Adrenal gland (tissue), 5 donors: ENCODE results near the gene BRSK1.

Experiments used
- POLR2A ChIP-seq, 2 donors: fragments of 450-650 bp; IDR thresholded peaks; one replicate each; pipeline ENCODE4 v1.6.1; 2017; ENCODE audit warnings: antibody characterized with exemption in 2 of 2, mild to moderate bottlenecking in 2 of 2, moderate library complexity in 1 of 2
- TF ChIP-seq, protein P1 (sequence below), 6 experiments: fragments of 450-650 bp in 4 of 6; fragments of 200-600 bp in 2 of 6; sonication (generic) in 1 of 6; IDR thresholded peaks; 1 replicate in 5 of 6; 2 replicates in 1 of 6; pipeline versions ENCODE4 v1.5.1 to v1.8.0; 2016 to 2021; ENCODE audit warnings: antibody characterized with exemption in 6 of 6, mild to moderate bottlenecking in 2 of 6, moderate library complexity in 1 of 6
- donor health status: DM: no; HTN: no; CAD: no.

DNA sequence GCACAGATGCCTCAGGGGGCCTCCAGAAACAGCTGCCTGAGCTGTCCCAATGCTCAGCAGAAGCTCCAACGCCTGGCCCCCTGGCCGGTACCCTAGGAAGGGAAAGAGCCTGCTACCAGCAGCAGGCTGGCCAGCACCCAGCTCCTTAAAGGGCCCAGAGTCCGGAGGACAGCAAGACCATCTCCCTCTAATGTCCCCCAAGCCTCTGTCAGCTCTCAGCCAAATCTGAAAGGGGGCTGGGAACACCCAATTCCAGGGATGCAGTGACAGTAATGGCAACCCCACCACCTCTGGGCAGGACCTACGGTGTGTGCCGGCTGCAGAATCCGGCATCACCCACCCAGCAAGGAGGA is 29.2 kb upstream of the BRSK1 start:
- TF ChIP-seq, protein P1, sequence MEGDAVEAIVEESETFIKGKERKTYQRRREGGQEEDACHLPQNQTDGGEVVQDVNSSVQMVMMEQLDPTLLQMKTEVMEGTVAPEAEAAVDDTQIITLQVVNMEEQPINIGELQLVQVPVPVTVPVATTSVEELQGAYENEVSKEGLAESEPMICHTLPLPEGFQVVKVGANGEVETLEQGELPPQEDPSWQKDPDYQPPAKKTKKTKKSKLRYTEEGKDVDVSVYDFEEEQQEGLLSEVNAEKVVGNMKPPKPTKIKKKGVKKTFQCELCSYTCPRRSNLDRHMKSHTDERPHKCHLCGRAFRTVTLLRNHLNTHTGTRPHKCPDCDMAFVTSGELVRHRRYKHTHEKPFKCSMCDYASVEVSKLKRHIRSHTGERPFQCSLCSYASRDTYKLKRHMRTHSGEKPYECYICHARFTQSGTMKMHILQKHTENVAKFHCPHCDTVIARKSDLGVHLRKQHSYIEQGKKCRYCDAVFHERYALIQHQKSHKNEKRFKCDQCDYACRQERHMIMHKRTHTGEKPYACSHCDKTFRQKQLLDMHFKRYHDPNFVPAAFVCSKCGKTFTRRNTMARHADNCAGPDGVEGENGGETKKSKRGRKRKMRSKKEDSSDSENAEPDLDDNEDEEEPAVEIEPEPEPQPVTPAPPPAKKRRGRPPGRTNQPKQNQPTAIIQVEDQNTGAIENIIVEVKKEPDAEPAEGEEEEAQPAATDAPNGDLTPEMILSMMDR (IDR thresholded peaks at IDR 0.05): no peak
- no peak for TF ChIP-seq POLR2A (IDR thresholded peaks at IDR 0.05)
